H1 (cell line): Measurements from ENCODE around the gene TBC1D16. TPM values are rescaled to one million over a fixed set of nuclear protein-coding genes. Genes with fewer than 3 reads are reported as not detected.

Experiments
- CHD7 ChIP-seq: fragments of 300-600 bp; sonication (generic); IDR thresholded peaks from 2 replicates; pipeline ENCODE4 v1.7.1; 2012; ENCODE audit warnings: low read length, moderate library complexity, mild to moderate bottlenecking, inconsistent platforms; ENCODE audit not compliant: insufficient replicate concordance
- HDAC6 ChIP-seq: IDR thresholded peaks from one replicate; pipeline ENCODE4 v1.7.1; 2012; ENCODE audit warnings: low read depth, mild to moderate bottlenecking, inconsistent platforms, low read length, moderate library complexity
- KDM4A ChIP-seq: IDR thresholded peaks from one replicate; pipeline ENCODE4 v1.7.1; 2012; ENCODE audit warnings: low read depth, mild to moderate bottlenecking, moderate library complexity, low read length, inconsistent platforms; ENCODE audit not compliant: severe bottlenecking
- NANOG ChIP-seq: IDR thresholded peaks from 2 replicates; pipeline ENCODE4 v1.6.1; 2011; ENCODE audit warnings: low read length, low read depth, mild to moderate bottlenecking, inconsistent platforms; ENCODE audit not compliant: insufficient read depth, poor library complexity, severe bottlenecking
- RNF2 ChIP-seq: fragments of 200-900, 300-1000 bp; sonication (generic); IDR thresholded peaks from 2 replicates; pipeline ENCODE4 v1.7.1; 2016; ENCODE audit warnings: borderline replicate concordance, low read depth, mild to moderate bottlenecking, antibody characterized with exemption, low read length; ENCODE audit not compliant: poor library complexity, severe bottlenecking; ENCODE audit errors: missing control alignments
- SIX5 ChIP-seq: IDR thresholded peaks from 2 replicates; pipeline ENCODE4 v1.6.1; 2011; ENCODE audit warnings: mild to moderate bottlenecking, low read depth, low read length
- polyA plus RNA-seq, 7 experiments: library from polyadenylated mRNA; depleted of rRNA in 3 of 7; stranded (reverse) in 5 of 7; unstranded in 2 of 7; fragments of >200 nt in 5 of 7; fragments of 200-250 nt in 2 of 7; gene quantifications; 1 replicate in 5 of 7; 2 replicates in 1 of 7; 4 replicates in 1 of 7; pipeline versions ENCODE4 v1.2.1 to v1.2.3, GENCODE V29; 2011 to 2013; ENCODE audit warnings: missing spikeins in 2 of 7, mixed read lengths in 2 of 7
- total RNA-seq: library from RNA; stranded (reverse); fragmentation: NEBNext Ultra II Directional; extraction: Animal tissue kit (Norgen Biotek cat#: 25700); gene quantifications from 2 replicates; pipeline ENCODE4 v1.2.1, GENCODE V29; 2021

Gene TBC1D16
- total and polyA plus RNA-seq, 2 of the 8 experiments (the other 6 are each of a cell fraction or from before 2014, with no cell fraction given) = 21.1 to 109 TPM

- TF ChIP-seq CHD7 (no peak), KDM4A (no peak), NANOG (no peak), HDAC6 (no peak), SIX5 (no peak), RNF2 (no peak)
Observed at GRCh38 chr17:79959042-79959441, 76.6 kb downstream of the TBC1D16 start (continued).
